Midbrain (tissue), 1 donor: ENCODE measurements around the gene HSFY1.
"Not testable (repeated sequence)": the region's sequence is repeated elsewhere in the genome, so short reads cannot be mapped to it uniquely, and the experiment has no call there.

Experiments used
- DNase-seq: peaks from one replicate; lab custom pipeline; 2025; lab: John Stamatoyannopoulos, UW

Gene HSFY1

GRCh38 chrY:18546420-18546819 lies at the start of gene HSFY1:
Gene HSFY1, plus strand, starts transcription at chrY:18546720. Its CDS starts 68 bp downstream, at chrY:18546788.
- DNase-seq = not testable (repeated sequence)

- DNase-seq = not testable (repeated sequence)
Observed at GRCh38 chrY:18504266-18504665, 42.3 kb upstream of the HSFY1 start.

- DNase-seq = not testable (repeated sequence)
Observed at GRCh38 chrY:18530995-18531655, 15.4 kb upstream of the HSFY1 start.

GRCh38 chrY:18538952-18539351 lies 7.6 kb upstream of the HSFY1 start:
- not testable (repeated sequence) for DNase-seq

GRCh38 chrY:18553132-18553531 lies 6.6 kb downstream of the HSFY1 start:
- DNase-seq = not testable (repeated sequence)

GRCh38 chrY:18565915-18566314 lies 19.4 kb downstream of the HSFY1 start:
- not testable (repeated sequence) for DNase-seq
